Neural cell (in vitro differentiated cells): Measurements from ENCODE around the gene DUOXA1. TPM values are rescaled to one million over a fixed set of nuclear protein-coding genes. Genes with fewer than 3 reads are reported as not detected.

Source experiments
- H2AFZ ChIP-seq: fragments of 200-600, 300-800 bp; sonication (generic), shearing (Covaris generic); 2 replicates; pipeline ENCODE4 v1.6.0; 2014; ENCODE audit warnings: low read depth, mild to moderate bottlenecking, antibody characterized with exemption, low read length, moderate library complexity
- H3F3A ChIP-seq: fragments of 200-600 bp; shearing (Covaris generic); 2 replicates; pipeline ENCODE4 v1.6.1; 2016; ENCODE audit warnings: mild to moderate bottlenecking, moderate library complexity, mixed read lengths, antibody characterized with exemption, low read length; ENCODE audit not compliant: insufficient read depth, poor library complexity, severe bottlenecking
- H3K27ac ChIP-seq: fragments of 200-600, 300-800 bp; sonication (generic), shearing (Covaris generic); 2 replicates; pipeline ENCODE4 v1.5.1; 2014; ENCODE audit warnings: mild to moderate bottlenecking, low read length, moderate library complexity
- H3K27me3 ChIP-seq: fragments of 300-800, 200-600 bp; sonication (generic), shearing (Covaris generic); 2 replicates; pipeline ENCODE4 v1.6.0; 2014; ENCODE audit warnings: mild to moderate bottlenecking, low read depth, low read length, moderate library complexity; ENCODE audit not compliant: insufficient read depth
- H3K36me3 ChIP-seq: fragments of 300-800, 200-600 bp; sonication (generic), shearing (Covaris generic); 2 replicates; pipeline ENCODE4 v1.5.1; 2014; ENCODE audit warnings: mild to moderate bottlenecking, antibody characterized with exemption, low read length, moderate library complexity; ENCODE audit not compliant: insufficient read depth
- H3K4me2 ChIP-seq: fragments of 300-800, 200-600 bp; sonication (generic), shearing (Covaris generic); 2 replicates; pipeline ENCODE4 v1.6.0; 2014; ENCODE audit warnings: mild to moderate bottlenecking, low read length
- H3K4me3 ChIP-seq: fragments of 300-800, 200-600 bp; sonication (generic), shearing (Covaris generic); 2 replicates; pipeline ENCODE4 v1.5.1; 2014; ENCODE audit warnings: mild to moderate bottlenecking, low read length, moderate library complexity
- H3K79me2 ChIP-seq: fragments of 200-600 bp; shearing (Covaris generic); replicated peaks from 2 replicates; pipeline ENCODE4 v1.6.0; 2014; ENCODE audit warnings: mild to moderate bottlenecking, low read length, moderate library complexity; ENCODE audit not compliant: insufficient read depth
- H3K9ac ChIP-seq: fragments of 300-800, 200-600 bp; sonication (generic), shearing (Covaris generic); 2 replicates; pipeline ENCODE4 v1.6.1; 2016; ENCODE audit warnings: mild to moderate bottlenecking, low read length, mixed read lengths
- H3K9me2 ChIP-seq: fragments of 200-600 bp; shearing (Covaris generic); 2 replicates; pipeline ENCODE4 v1.6.1; 2016; ENCODE audit warnings: mild to moderate bottlenecking, low read length, mixed read lengths; ENCODE audit not compliant: insufficient read depth
- H3K9me3 ChIP-seq: fragments of 200-600, 300-800 bp; sonication (generic), shearing (Covaris generic); 2 replicates; pipeline ENCODE4 v1.6.1; 2016; ENCODE audit warnings: mild to moderate bottlenecking, mixed run types, low read length, moderate library complexity, mixed read lengths
- H4K20me1 ChIP-seq: fragments of 200-600 bp; shearing (Covaris generic); 2 replicates; pipeline ENCODE4 v1.6.1; 2016; ENCODE audit warnings: mild to moderate bottlenecking, mixed run types; ENCODE audit not compliant: insufficient read depth
- CTCF ChIP-seq: fragments of 450-650 bp; IDR thresholded peaks from 2 replicates; pipeline ENCODE4 v1.5.1; 2014; ENCODE audit warnings: antibody characterized with exemption, mild to moderate bottlenecking, moderate library complexity; ENCODE audit not compliant: poor library complexity, severe bottlenecking
- EP300 ChIP-seq: fragments of 450-650 bp; conservative IDR thresholded peaks from 2 replicates; pipeline ENCODE4 v1.6.1; 2014; ENCODE audit warnings: antibody characterized with exemption, mild to moderate bottlenecking, moderate library complexity; ENCODE audit not compliant: poor library complexity, severe bottlenecking
- EZH2 ChIP-seq: fragments of 200-600, 300-800 bp; shearing (Covaris generic), sonication (generic); IDR thresholded peaks from 2 replicates; pipeline ENCODE4 v1.6.1; 2014; ENCODE audit warnings: antibody characterized with exemption, low read length, borderline replicate concordance, mild to moderate bottlenecking; ENCODE audit not compliant: insufficient read depth, poor library complexity, severe bottlenecking
- MXI1 ChIP-seq: fragments of 450-650 bp; conservative IDR thresholded peaks from 2 replicates; pipeline ENCODE4 v1.6.1; 2014; ENCODE audit warnings: antibody characterized with exemption, mild to moderate bottlenecking; ENCODE audit not compliant: poor library complexity, severe bottlenecking
- POLR2AphosphoS5 ChIP-seq: IDR thresholded peaks from 2 replicates; pipeline ENCODE4 v1.6.1; 2012
- RAD21 ChIP-seq: fragments of 450-650 bp; conservative IDR thresholded peaks from 2 replicates; pipeline ENCODE4 v1.6.1; 2014; ENCODE audit warnings: antibody characterized with exemption, mild to moderate bottlenecking, moderate library complexity
- polyA plus RNA-seq: library from polyadenylated mRNA; depleted of rRNA; stranded (reverse); fragments of >200 nt; gene quantifications from 2 replicates; pipeline ENCODE4 v1.2.3, GENCODE V29; 2014
- TF ChIP-seq, protein P1 (sequence below): IDR thresholded peaks from 2 replicates; pipeline ENCODE4 v1.6.1; 2012; ENCODE audit warnings: borderline replicate concordance

Gene DUOXA1
- polyA plus RNA-seq, 1 donor from 2014 or later: not detected

DNA sequence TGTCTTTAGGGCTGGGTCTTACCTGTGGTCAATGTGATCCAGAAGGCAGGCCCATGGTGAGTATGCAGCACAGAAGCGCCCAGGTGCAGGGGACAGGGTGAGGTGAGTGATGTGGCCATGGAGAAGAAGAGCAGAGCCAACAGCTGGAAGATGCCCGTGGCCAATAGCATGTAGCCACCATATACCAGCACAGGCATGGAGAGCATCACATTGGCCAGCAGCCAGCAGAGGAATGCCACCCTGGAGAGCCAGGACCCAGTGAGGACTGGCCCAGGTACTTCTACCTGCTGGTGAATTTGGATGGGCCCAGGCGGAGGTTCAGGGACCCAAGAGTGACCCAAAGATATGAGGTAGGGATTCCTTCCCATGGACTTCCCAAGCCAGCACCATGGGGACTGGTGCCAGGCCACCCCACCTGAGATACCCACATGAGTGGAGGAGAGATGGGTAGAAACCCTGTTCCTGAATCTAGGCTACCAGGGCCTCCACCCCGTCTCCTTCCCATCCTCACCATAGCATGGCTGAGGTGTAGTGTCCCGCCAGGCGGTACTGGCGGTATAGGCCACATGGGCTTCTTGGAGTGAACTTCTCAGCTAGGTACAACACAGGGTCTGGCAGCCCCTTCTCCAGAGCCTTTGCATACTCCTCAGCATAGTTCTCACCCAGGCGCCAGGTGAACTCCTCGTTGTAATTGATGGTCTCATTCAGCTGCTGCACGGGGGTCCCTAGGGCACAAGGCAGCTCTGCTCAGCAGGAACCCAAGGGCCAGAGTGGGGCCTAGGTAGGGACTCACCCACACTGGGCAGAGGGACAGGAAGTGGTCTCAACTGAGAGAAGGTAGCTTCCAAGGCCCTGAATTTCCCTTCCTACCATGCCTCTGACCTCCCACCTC, 9.4 kb downstream of the DUOXA1 start:
- H3K4me3 ChIP-seq: no peak overlapping the region
- H2AFZ ChIP-seq: no peak overlapping the region
- peaks cover 59% of the 10 kb centered on the region for H3K27me3 ChIP-seq
- no peak overlapping the region for H3K4me2 ChIP-seq
- no peak overlapping the region for H3K9ac ChIP-seq
- no peaks in the 10 kb centered on the region for H3K9me2 ChIP-seq
- no peaks in the 10 kb centered on the region for H3F3A ChIP-seq
- H3K79me2 ChIP-seq: no peaks in the 10 kb centered on the region
- no peaks in the 10 kb centered on the region for H3K9me3 ChIP-seq
- no peaks in the 10 kb centered on the region for H3K36me3 ChIP-seq
- no peak for TF ChIP-seq RAD21
- no peak for TF ChIP-seq POLR2AphosphoS5
- TF ChIP-seq EZH2: no peak
- TF ChIP-seq MXI1: no peak
- no peak overlapping the region for H3K27ac ChIP-seq
- no peaks in the 10 kb centered on the region for H4K20me1 ChIP-seq

DNA sequence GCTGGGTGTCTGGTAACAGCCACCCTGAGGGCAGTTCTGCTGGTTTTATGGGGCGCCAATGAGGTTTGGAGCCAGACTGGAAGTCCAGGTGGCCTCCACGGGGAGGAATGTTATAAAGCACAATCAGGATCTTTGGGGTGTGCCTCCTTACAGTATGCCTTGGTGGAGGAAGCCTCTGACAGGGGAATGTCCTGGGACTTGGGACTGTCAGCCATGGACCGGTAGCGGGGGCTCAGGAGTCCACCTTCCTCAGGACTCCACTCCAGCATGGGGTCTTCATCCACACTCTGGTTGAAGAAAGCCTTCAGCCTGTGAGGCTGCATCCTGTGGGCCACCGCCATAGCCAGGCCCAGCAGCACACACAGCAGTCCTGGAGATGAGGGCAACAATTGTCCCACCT, 10.7 kb downstream of the DUOXA1 start:
- no peak overlapping the region for H2AFZ ChIP-seq
- no peak overlapping the region for H3K9ac ChIP-seq
- H3K36me3 ChIP-seq: no peaks in the 10 kb centered on the region
- H3K79me2 ChIP-seq: no peaks in the 10 kb centered on the region
- H3K9me2 ChIP-seq: no peaks in the 10 kb centered on the region
- peaks cover 61% of the 10 kb centered on the region for H3K27me3 ChIP-seq
- H4K20me1 ChIP-seq: no peaks in the 10 kb centered on the region
- no peak for TF ChIP-seq EP300
- TF ChIP-seq MXI1: no peak
- TF ChIP-seq CTCF: no peak
- no peak for TF ChIP-seq RAD21
- TF ChIP-seq EZH2: no peak
- TF ChIP-seq, protein P1, sequence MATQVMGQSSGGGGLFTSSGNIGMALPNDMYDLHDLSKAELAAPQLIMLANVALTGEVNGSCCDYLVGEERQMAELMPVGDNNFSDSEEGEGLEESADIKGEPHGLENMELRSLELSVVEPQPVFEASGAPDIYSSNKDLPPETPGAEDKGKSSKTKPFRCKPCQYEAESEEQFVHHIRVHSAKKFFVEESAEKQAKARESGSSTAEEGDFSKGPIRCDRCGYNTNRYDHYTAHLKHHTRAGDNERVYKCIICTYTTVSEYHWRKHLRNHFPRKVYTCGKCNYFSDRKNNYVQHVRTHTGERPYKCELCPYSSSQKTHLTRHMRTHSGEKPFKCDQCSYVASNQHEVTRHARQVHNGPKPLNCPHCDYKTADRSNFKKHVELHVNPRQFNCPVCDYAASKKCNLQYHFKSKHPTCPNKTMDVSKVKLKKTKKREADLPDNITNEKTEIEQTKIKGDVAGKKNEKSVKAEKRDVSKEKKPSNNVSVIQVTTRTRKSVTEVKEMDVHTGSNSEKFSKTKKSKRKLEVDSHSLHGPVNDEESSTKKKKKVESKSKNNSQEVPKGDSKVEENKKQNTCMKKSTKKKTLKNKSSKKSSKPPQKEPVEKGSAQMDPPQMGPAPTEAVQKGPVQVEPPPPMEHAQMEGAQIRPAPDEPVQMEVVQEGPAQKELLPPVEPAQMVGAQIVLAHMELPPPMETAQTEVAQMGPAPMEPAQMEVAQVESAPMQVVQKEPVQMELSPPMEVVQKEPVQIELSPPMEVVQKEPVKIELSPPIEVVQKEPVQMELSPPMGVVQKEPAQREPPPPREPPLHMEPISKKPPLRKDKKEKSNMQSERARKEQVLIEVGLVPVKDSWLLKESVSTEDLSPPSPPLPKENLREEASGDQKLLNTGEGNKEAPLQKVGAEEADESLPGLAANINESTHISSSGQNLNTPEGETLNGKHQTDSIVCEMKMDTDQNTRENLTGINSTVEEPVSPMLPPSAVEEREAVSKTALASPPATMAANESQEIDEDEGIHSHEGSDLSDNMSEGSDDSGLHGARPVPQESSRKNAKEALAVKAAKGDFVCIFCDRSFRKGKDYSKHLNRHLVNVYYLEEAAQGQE: no peak
- H3K27ac ChIP-seq: no peak overlapping the region
- no peak overlapping the region for H3K4me2 ChIP-seq
- H3K4me3 ChIP-seq: no peak overlapping the region
- no peaks in the 10 kb centered on the region for H3F3A ChIP-seq
- H3K9me3 ChIP-seq: no peaks in the 10 kb centered on the region
